H1 (cell line): ENCODE measurements around the gene PAX8. TPM values are rescaled to one million over a fixed set of nuclear protein-coding genes. Genes with fewer than 3 reads are reported as not detected.

Source experiments
- CTCF ChIA-PET: fragments of 300-600 bp; sonication (Branson Sonifier 250); formaldehyde crosslinking; loops from one replicate; lab custom pipeline; 2021; ENCODE audit not compliant: partially characterized antibody; lab: Charles Lee
- POLR2A ChIA-PET: fragments of 300-600 bp; sonication (Branson Sonifier 250); formaldehyde crosslinking; loops from one replicate; lab custom pipeline; 2021; ENCODE audit warnings: inconsistent platforms; ENCODE audit not compliant: partially characterized antibody; lab: Charles Lee
- DNase-seq, 2 experiments: peaks; one replicate each; pipeline versions ENCODE4 v3.0.0 to v3.0.0-alpha.2; 2010 to 2022; ENCODE audit warnings: low spot score in 2 of 2, low read depth in 1 of 2, mixed read lengths in 1 of 2
- FAIRE-seq: peaks from 2 replicates; lab custom pipeline; 2011; peaks lifted over from hg19 to GRCh38; lab: Jason Lieb, UNC
- H2AFZ ChIP-seq: 2 replicates; pipeline ENCODE4 v1.8.1; 2012; ENCODE audit warnings: low read length, inconsistent platforms
- H2AK5ac ChIP-seq: 2 replicates; pipeline ENCODE4 v1.6.1; 2013; ENCODE audit warnings: low read depth, low read length
- H2BK120ac ChIP-seq: replicated peaks from 2 replicates; pipeline ENCODE3; 2013; ENCODE audit warnings: low read depth, low read length, inconsistent platforms
- H2BK12ac ChIP-seq: 2 replicates; pipeline ENCODE4 v1.6.1; 2013; ENCODE audit warnings: low read depth, low read length
- H2BK15ac ChIP-seq: 2 replicates; pipeline ENCODE4 v1.6.1; 2013; ENCODE audit warnings: low read length
- H2BK20ac ChIP-seq: 2 replicates; pipeline ENCODE4 v1.6.1; 2013; ENCODE audit warnings: low read length
- H2BK5ac ChIP-seq: 2 replicates; pipeline ENCODE4 v1.6.1; 2013; ENCODE audit warnings: low read depth, low read length
- H3K14ac ChIP-seq: 2 replicates; pipeline ENCODE4 v1.6.1; 2013; ENCODE audit warnings: inconsistent platforms; ENCODE audit not compliant: insufficient read length
- H3K18ac ChIP-seq: 2 replicates; pipeline ENCODE4 v1.6.1; 2013; ENCODE audit warnings: low read length; ENCODE audit errors: extremely low read depth
- H3K23ac ChIP-seq: 2 replicates; pipeline ENCODE4 v1.6.1; 2013; ENCODE audit warnings: inconsistent platforms; ENCODE audit not compliant: insufficient read length
- H3K23me2 ChIP-seq: 2 replicates; pipeline ENCODE4 v1.6.1; 2013; ENCODE audit warnings: low read depth, low read length
- H3K27ac ChIP-seq: 2 replicates; pipeline ENCODE4 v1.6.1; 2011; ENCODE audit warnings: low read depth, low read length, inconsistent platforms
- H3K27me3 ChIP-seq, 4 experiments: replicated peaks in 1 of 4; 1 replicate in 1 of 4; 2 replicates in 3 of 4; pipeline versions ENCODE4 v1.6.1 to v1.8.1; 2011 to 2013; ENCODE audit warnings: low read length in 3 of 4, mild to moderate bottlenecking in 3 of 4, inconsistent platforms in 2 of 4, mixed read lengths in 2 of 4, moderate library complexity in 1 of 4; ENCODE audit not compliant: control insufficient read depth in 3 of 4, insufficient read depth in 3 of 4; ENCODE audit errors: extremely low read depth in 1 of 4
- H3K36me3 ChIP-seq, 4 experiments: 2 replicates each; pipeline versions ENCODE4 v1.6.1 to v1.8.1; 2011 to 2013; ENCODE audit warnings: mild to moderate bottlenecking in 4 of 4, low read length in 3 of 4, moderate library complexity in 2 of 4, control low read depth in 1 of 4, inconsistent platforms in 1 of 4; ENCODE audit not compliant: insufficient read depth in 4 of 4, control insufficient read depth in 2 of 4
- H3K4ac ChIP-seq: replicated peaks from 2 replicates; pipeline ENCODE3; 2013; ENCODE audit warnings: low read length, low read depth, mixed read lengths, inconsistent platforms; ENCODE audit not compliant: insufficient read length
- H3K4me1 ChIP-seq, 4 experiments: replicated peaks in 1 of 4; 1 replicate in 1 of 4; 2 replicates in 3 of 4; pipeline versions ENCODE4 v1.6.1 to v1.8.1; 2011 to 2013; ENCODE audit warnings: low read length in 3 of 4, inconsistent platforms in 2 of 4, mixed read lengths in 1 of 4; ENCODE audit not compliant: insufficient read depth in 4 of 4, control insufficient read depth in 3 of 4
- H3K4me2 ChIP-seq, 2 experiments: 2 replicates each; pipeline versions ENCODE4 v1.6.1 to v1.8.1; 2011 to 2013; ENCODE audit warnings: low read depth in 2 of 2, low read length in 2 of 2, control low read depth in 1 of 2, inconsistent platforms in 1 of 2, mild to moderate bottlenecking in 1 of 2; ENCODE audit not compliant: insufficient read depth in 1 of 2
- H3K4me3 ChIP-seq, 4 experiments: fragments of 200-600, 300-600 bp in 1 of 4; sonication (generic), shearing (Covaris generic), sonication (Bioruptor Twin) in 1 of 4; 2 replicates each; pipeline versions ENCODE4 v1.5.1 to v1.8.1; 2011 to 2016; ENCODE audit warnings: low read length in 4 of 4, low read depth in 3 of 4, control low read depth in 2 of 4, inconsistent platforms in 2 of 4, mild to moderate bottlenecking in 2 of 4, mixed read lengths in 1 of 4, moderate library complexity in 1 of 4; ENCODE audit not compliant: insufficient read depth in 2 of 4; ENCODE audit errors: extremely low read depth in 1 of 4
- H3K56ac ChIP-seq: replicated peaks from 2 replicates; pipeline ENCODE3; 2013; ENCODE audit warnings: low read depth, mild to moderate bottlenecking, mixed read lengths, low read length, inconsistent platforms; ENCODE audit not compliant: insufficient read length
- H3K79me1 ChIP-seq: 2 replicates; pipeline ENCODE4 v1.6.1; 2013; ENCODE audit warnings: low read depth, low read length, control low read depth
- H3K79me2 ChIP-seq, 2 experiments: 2 replicates each; pipeline versions ENCODE4 v1.6.1 to v1.8.1; 2012 to 2013; ENCODE audit warnings: low read length in 2 of 2, mild to moderate bottlenecking in 2 of 2, inconsistent platforms in 1 of 2; ENCODE audit not compliant: insufficient read depth in 2 of 2, control insufficient read depth in 1 of 2
- H3K9ac ChIP-seq, 4 experiments: replicated peaks in 1 of 4; 1 replicate in 1 of 4; 2 replicates in 3 of 4; pipeline versions ENCODE4 v1.6.1 to v1.8.1; 2011 to 2013; ENCODE audit warnings: low read depth in 3 of 4, low read length in 3 of 4, control low read depth in 2 of 4, mild to moderate bottlenecking in 2 of 4, moderate library complexity in 2 of 4, inconsistent platforms in 1 of 4; ENCODE audit errors: extremely low read depth in 1 of 4
- H3K9me3 ChIP-seq, 2 experiments: 2 replicates each; pipeline versions ENCODE4 v1.6.1 to v1.8.1; 2012 to 2013; ENCODE audit warnings: mild to moderate bottlenecking in 2 of 2, moderate library complexity in 2 of 2, control low read depth in 1 of 2, inconsistent platforms in 1 of 2, low read depth in 1 of 2, low read length in 1 of 2, mixed read lengths in 1 of 2; ENCODE audit not compliant: insufficient read depth in 2 of 2
- H4K20me1 ChIP-seq, 2 experiments: replicated peaks in 1 of 2; 2 replicates each; pipeline versions ENCODE3 to v1.8.1; 2011 to 2013; ENCODE audit warnings: inconsistent platforms in 2 of 2, low read length in 2 of 2, mild to moderate bottlenecking in 1 of 2; ENCODE audit not compliant: insufficient read depth in 2 of 2, control insufficient read depth in 1 of 2
- H4K5ac ChIP-seq: 2 replicates; pipeline ENCODE4 v1.6.1; 2013; ENCODE audit warnings: low read length, low read depth, mixed read lengths, inconsistent platforms; ENCODE audit not compliant: insufficient read length
- H4K8ac ChIP-seq: 2 replicates; pipeline ENCODE4 v1.8.0; 2013; ENCODE audit warnings: mild to moderate bottlenecking, moderate library complexity, low read length, inconsistent platforms; ENCODE audit not compliant: insufficient read depth; ENCODE audit errors: extremely low read depth
- H4K91ac ChIP-seq: replicated peaks from 2 replicates; pipeline ENCODE3; 2013; ENCODE audit warnings: low read length, mixed read lengths, inconsistent platforms; ENCODE audit not compliant: insufficient read length
- ASH2L ChIP-seq: fragments of 200-600, 300-600 bp; sonication (generic); IDR thresholded peaks from one replicate; pipeline ENCODE4 v1.7.1; 2017; ENCODE audit warnings: low read length
- CHD1 ChIP-seq: IDR thresholded peaks from 2 replicates; pipeline ENCODE4 v1.6.1; 2012; ENCODE audit warnings: low read depth, low read length, improper control_type of control experiment
- EP300 ChIP-seq, 2 experiments: IDR thresholded peaks; 1 replicate in 1 of 2; 2 replicates in 1 of 2; pipeline ENCODE4 v1.6.1; 2011 to 2012; ENCODE audit warnings: low read depth in 2 of 2, low read length in 2 of 2, mild to moderate bottlenecking in 2 of 2, borderline replicate concordance in 1 of 2, inconsistent platforms in 1 of 2, moderate library complexity in 1 of 2
- JUND ChIP-seq: IDR thresholded peaks from 2 replicates; pipeline ENCODE4 v1.6.1; 2011; ENCODE audit warnings: mild to moderate bottlenecking, improper control_type of control experiment, low read length
- KDM5A ChIP-seq: fragments of 200-600 bp; IDR thresholded peaks from 2 replicates; pipeline ENCODE4 v1.7.1; 2012; ENCODE audit warnings: mild to moderate bottlenecking, low read length, inconsistent platforms, mixed read lengths
- NRF1 ChIP-seq: IDR thresholded peaks from 2 replicates; pipeline ENCODE4 v1.6.1; 2011; ENCODE audit warnings: mild to moderate bottlenecking, low read depth, low read length, improper control_type of control experiment
- PHF8 ChIP-seq: fragments of 200-600 bp; sonication (generic); conservative IDR thresholded peaks from 2 replicates; pipeline ENCODE4 v1.7.1; 2012; ENCODE audit warnings: low read depth, mild to moderate bottlenecking, inconsistent platforms, low read length, moderate library complexity
- SAP30 ChIP-seq: fragments of 300-600 bp; sonication (generic); IDR thresholded peaks from 2 replicates; pipeline ENCODE4 v1.7.1; 2012; ENCODE audit warnings: low read length, moderate library complexity, mild to moderate bottlenecking, inconsistent platforms; ENCODE audit not compliant: insufficient read depth, insufficient replicate concordance
- SIX5 ChIP-seq: IDR thresholded peaks from 2 replicates; pipeline ENCODE4 v1.6.1; 2011; ENCODE audit warnings: mild to moderate bottlenecking, low read depth, low read length
- TAF1 ChIP-seq: IDR thresholded peaks from 2 replicates; pipeline ENCODE4 v1.6.1; 2011; ENCODE audit warnings: mild to moderate bottlenecking, low read depth, low read length
- TEAD4 ChIP-seq: IDR thresholded peaks from 2 replicates; pipeline ENCODE4 v1.6.1; 2012; ENCODE audit warnings: low read depth, low read length, inconsistent platforms, mixed read lengths
- whole genome bisulfite sequencing, 2 experiments: shearing (Covaris generic) in 1 of 2; methylation state at CpG; one replicate each; pipeline versions ENCODE4 v1.1.6 to v1.1.7; 2013 to 2015; ENCODE audit warnings: low lambda C conversion rate in 2 of 2, mixed read lengths in 2 of 2, inconsistent platforms in 1 of 2, low coverage in 1 of 2, missing lambda C conversion rate in 1 of 2; ENCODE audit not compliant: insufficient replicate concordance in 2 of 2, insufficient coverage in 1 of 2, insufficient read length in 1 of 2; ENCODE audit errors: extremely low coverage in 1 of 2, missing lambda C conversion rate in 1 of 2; 5-methylcytosine and 5-hydroxymethylcytosine counted together
- polyA plus RNA-seq, 7 experiments: library from polyadenylated mRNA; depleted of rRNA in 3 of 7; stranded (reverse) in 5 of 7; unstranded in 2 of 7; fragments of >200 nt in 5 of 7; fragments of 200-250 nt in 2 of 7; gene quantifications; 1 replicate in 5 of 7; 2 replicates in 1 of 7; 4 replicates in 1 of 7; pipeline versions ENCODE4 v1.2.1 to v1.2.3, GENCODE V29; 2011 to 2013; ENCODE audit warnings: missing spikeins in 2 of 7, mixed read lengths in 2 of 7
- total RNA-seq: library from RNA; stranded (reverse); fragmentation: NEBNext Ultra II Directional; extraction: Animal tissue kit (Norgen Biotek cat#: 25700); gene quantifications from 2 replicates; pipeline ENCODE4 v1.2.1, GENCODE V29; 2021
- TF ChIP-seq, protein P1 (sequence below): IDR thresholded peaks from 2 replicates; pipeline ENCODE4 v1.6.1; 2012; ENCODE audit warnings: inconsistent platforms

PAX8 gene
- total and polyA plus RNA-seq, 2 of the 8 experiments (the other 6 are each of a cell fraction or from before 2014, with no cell fraction given): 0.02 TPM; not detected in 1

DNA sequence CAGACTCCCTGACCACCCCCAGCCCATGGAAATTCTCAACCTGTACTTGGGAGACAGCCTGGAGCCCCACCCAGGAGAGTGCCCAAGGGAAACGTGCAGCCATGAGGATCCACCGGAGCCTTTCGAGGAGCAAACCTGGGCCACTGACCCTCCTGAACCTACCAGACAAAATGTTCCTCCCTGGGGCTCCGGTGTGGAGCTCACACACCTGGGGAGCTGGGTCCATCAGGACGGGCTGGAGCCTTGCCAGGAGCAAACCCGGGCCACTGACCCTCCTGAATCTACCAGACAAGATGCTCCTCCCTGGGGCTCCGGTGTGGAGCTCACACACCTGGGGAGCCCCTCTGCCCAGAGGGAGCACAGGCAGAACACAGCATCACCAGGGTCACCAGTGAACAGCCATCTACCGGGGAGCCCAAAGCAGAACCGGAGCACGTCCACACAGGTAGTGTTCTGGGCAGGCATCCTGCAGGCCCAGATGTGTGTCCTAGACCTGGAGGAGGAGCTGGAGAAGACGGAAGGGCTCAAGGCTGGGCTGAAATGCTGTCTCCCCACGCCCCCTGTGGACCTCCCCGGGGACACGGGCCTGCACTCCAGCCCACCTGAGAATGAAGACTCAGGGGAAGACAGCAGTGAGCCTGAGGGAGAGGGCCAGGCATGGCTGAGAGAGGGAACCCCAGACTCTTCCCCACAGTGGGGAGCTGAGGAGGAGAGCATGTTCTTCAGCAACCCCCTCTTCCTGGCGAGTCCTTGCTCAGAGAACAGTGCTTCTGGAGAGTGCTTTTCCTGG, 96.1 kb downstream of the PAX8 start:
- WGBS, 2 experiments: 91% methylated on average over 14 of the region's 15 CpGs; no CpG with 5 or more reads in 1 of the 2 experiments
- no peaks in the 10 kb centered on the region for H3K79me2 ChIP-seq
- H2BK15ac ChIP-seq: no peak overlapping the region
- TF ChIP-seq, protein P1, sequence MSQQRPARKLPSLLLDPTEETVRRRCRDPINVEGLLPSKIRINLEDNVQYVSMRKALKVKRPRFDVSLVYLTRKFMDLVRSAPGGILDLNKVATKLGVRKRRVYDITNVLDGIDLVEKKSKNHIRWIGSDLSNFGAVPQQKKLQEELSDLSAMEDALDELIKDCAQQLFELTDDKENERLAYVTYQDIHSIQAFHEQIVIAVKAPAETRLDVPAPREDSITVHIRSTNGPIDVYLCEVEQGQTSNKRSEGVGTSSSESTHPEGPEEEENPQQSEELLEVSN: no peak
- TF ChIP-seq SAP30 (no peak), PHF8 (no peak), KDM5A (no peak), SIX5 (no peak), EP300 (IDR thresholded peaks at IDR 0.05; ENCODE audit: borderline replicate concordance in 1 of 2, low read depth in 2 of 2, low read length in 2 of 2) (no peak), TEAD4 (no peak), JUND (no peak), NRF1 (no peak), ASH2L (no peak), TAF1 (no peak), CHD1 (no peak)

More for the DNA sequence above, 96.1 kb downstream of the PAX8 start:
- ChIA-PET CTCF (interaction anchor here (0.7 to 2.7 kb wide), 14 partner anchors 8 to 207 kb away, joined by 3 to 20 read pairs (median 4); partner anchors contain the start of gene PSD4), POLR2A (interaction anchor here (1.0 kb wide), 1 partner anchor 9 kb away, joined by 4 read pairs; the partner anchor contains the start of gene PSD4)
- Histone ChIP-seq H3K4me2 (no peak overlapping the region), H3K9ac (no peak overlapping the region), H3K9me3 (no peaks in the 10 kb centered on the region), H3K27ac (no peak overlapping the region), H3K4me3 (no peak overlapping the region), H2AFZ (no peak overlapping the region), H4K5ac (no peak overlapping the region), H2BK5ac (no peak overlapping the region), H2BK20ac (no peak overlapping the region), H4K8ac (peak overlapping the region; percentile 38; the same call in 1 of the 2 replicates), H2BK120ac (no peak overlapping the region), H3K14ac (no peak overlapping the region), H3K23ac (no peak overlapping the region), H3K36me3 (no peaks in the 10 kb centered on the region), H3K18ac (no peak overlapping the region), H3K56ac (no peak overlapping the region), H3K27me3 (no peaks in the 10 kb centered on the region), H4K91ac (no peak overlapping the region), H2AK5ac (no peak overlapping the region), H3K4ac (no peak overlapping the region), H2BK12ac (no peak overlapping the region), H4K20me1 (no peaks in the 10 kb centered on the region), H3K79me1 (no peaks in the 10 kb centered on the region), H3K23me2 (0 out of 2 replicates have a peak, but pooled peaks cover 2% of the 10 kb centered on the region), H3K4me1 (peaks cover 0 to 6% (median 2%) of the 10 kb centered on the region in 4 experiments; a peak in 2 of 7 replicates)
- no peak for FAIRE-seq
- no peak for DNase-seq
